IPS DF 19.7 (cell line): ENCODE results near the gene ZNF669.

Experiments
- DNase-seq: peaks from one replicate; pipeline ENCODE4 v3.0.0-alpha.2; 2013; ENCODE audit warnings: low read depth, low spot score

ZNF669 gene

DNA sequence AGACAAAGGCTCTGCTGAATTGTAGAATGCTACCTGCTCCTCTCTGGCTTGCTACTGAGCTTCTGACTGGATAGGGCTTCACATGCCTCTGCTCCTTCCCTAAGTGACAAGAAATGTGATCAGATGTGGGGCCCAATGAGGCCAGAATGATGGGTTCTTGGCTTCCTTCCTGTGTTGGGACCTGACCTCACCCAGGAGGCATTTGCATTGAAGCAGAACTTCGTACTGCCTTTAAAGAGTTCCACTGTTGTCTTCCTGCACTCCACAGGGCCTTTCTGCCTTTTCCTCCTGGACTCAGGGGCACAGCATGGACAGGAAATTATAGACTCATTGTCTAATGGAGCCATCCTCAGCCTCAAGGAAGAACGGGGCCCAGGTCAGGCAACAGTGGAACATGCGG lies 39.9 kb downstream of the ZNF669 start:
- no peak for DNase-seq

DNA sequence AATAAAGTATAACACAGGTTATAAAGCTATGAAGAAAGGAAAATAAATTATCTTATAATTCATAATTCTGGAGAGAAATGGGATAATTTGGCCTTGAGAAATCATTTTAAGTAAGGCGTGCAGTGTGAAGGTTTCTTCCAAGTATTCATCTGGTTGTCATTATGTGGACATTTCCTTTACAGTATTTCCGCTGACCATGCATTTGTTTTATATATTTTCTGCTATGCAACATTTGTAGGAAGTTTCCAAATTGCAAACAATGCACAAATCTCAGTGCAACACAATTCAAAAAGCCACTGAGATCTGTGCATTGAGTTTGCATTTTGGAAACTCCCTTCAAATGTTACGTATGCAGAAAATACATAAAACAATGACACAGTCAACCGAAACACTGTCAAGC lies 43.4 kb downstream of the ZNF669 start:
- no peak for DNase-seq

DNA sequence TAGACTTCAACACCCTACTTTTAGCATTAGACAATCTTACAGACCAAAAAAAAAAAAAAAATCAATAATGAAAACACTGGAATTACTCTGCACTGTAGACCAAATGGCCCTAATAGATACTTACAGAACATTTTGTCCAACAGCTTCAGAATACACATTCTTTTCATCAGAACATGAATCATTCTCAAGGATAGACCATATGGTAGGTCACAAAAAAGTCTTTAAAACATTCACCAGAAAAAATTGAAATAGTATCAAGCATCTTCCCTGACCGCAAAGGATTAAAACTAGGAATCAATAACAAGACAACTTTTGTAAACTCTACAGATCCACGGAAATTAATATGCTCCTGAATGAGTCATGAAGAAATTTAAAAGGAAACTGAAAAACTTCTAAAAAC lies 48.1 kb downstream of the ZNF669 start:
- no peak for DNase-seq

DNA sequence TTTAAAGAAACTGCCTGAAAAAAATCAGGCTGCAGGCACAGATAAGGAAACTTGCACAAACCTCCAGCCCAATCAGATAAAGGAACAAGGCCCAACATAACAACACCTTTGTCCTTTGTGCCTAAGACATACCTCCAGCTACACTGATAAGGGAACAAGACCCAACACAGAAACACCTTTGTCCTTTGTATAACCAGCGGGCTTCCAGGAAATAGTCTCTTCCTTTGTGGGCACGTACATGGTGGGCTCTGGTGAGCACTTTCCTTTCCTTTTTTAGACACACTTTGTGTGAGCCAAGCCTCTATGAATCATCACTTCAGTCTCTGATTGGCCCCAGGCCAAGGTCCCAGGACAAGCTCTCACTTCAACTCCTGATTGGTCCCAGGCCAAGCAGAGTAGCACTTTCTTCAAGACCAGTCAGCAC lies 49.2 kb downstream of the ZNF669 start:
- no peak for DNase-seq
